Stimulated activated CD8-positive, alpha-beta memory T cell treated with anti-CD3 and anti-CD28 coated beads, Interleukin-7, amount 100 ng/mL, for 4 hours (primary cell): ENCODE measurements around the gene KCNB1.

Experiments used
- DNase-seq, 2 donors: peaks; one replicate each; pipeline ENCODE4 v3.0.0-alpha.2; 2020; ENCODE audit warnings: low read depth in 2 of 2

The KCNB1 gene

GRCh38 chr20:49354673-49355072, 127.8 kb downstream of the KCNB1 start:
- DNase-seq: no peak

GRCh38 chr20:49353348-49353747, 129.1 kb downstream of the KCNB1 start:
- no peak for DNase-seq

DNA sequence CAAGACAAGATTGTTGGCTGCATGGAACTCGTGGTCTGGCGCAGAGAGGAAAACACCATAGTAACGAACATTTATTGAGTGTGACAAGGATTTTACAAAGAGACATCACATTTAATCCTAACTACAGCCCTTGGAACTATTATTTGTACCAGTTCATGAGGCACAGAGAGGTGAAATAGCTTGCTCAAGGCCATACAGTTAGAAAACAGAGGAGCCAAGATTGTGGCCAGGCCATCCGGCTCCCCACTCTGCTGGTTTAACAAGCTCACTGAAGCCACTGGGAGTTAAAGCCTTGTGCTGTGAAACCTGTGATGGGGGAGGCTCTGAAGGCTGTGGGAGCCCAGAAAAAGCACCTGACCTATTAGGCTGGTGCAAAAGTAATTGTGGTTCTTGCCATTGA, 129.7 kb downstream of the KCNB1 start:
- no peak for DNase-seq

DNA sequence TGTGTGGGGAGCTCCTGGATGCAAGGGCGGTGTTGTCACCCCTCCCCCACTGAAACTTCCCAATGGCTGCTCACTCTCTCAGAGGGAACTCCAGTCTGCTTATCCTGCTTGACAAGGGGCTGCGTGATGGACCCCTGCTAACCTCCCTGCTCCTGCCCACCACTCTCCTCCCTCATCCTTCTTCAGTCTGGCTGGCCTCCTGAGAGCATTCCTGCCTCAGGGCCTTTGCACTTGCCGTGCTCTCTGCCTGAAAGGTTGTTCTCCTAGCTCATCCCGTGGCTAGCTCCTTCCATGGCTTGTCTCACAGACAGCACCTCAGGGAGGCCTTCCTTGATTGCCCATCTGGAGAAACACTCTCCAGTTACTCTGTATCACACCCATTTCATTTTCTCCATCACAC, 130.7 kb downstream of the KCNB1 start:
- DNase-seq: no peak

DNA sequence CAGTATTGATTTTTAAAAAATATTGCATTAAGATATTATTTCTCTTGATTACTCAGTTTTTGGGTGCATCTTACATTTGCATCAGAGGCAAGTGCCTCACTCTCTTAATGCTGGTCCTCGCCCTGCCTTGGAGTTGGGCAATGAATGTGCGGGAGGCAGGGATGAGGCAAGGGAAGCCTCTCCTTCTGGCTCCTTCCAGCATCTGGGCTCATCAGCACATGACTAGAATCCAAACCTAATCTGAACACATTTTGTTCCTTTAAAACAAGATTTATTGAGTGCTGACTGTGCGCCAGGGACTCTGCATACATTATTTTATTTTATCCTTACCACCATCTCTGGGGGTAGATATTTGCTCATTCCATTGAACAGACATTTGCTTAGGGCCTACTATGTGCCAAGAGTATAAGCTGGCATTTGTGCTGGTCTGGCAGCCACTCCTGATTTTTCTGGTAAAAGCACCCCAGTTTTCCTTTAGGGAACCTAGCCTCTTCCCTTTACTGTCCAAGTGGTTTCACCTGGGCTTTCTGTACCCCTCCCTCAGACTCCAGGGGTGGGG, 132.7 kb downstream of the KCNB1 start:
- DNase-seq: no peak

GRCh38 chr20:49349078-49349477, 133.4 kb downstream of the KCNB1 start:
- DNase-seq: no peak

- DNase-seq: no peak
Measured at GRCh38 chr20:49348563-49348962, 133.9 kb downstream of the KCNB1 start.

- no peak for DNase-seq
Measured at GRCh38 chr20:49347156-49347555, 135.3 kb downstream of the KCNB1 start.

GRCh38 chr20:49346682-49347081, 135.8 kb downstream of the KCNB1 start:
- DNase-seq: no peak

- DNase-seq: no peak
Measured at GRCh38 chr20:49345524-49345923, 136.9 kb downstream of the KCNB1 start.

- no peak for DNase-seq
Measured at GRCh38 chr20:49344975-49345374, 137.5 kb downstream of the KCNB1 start.

- DNase-seq: no peak
Measured at GRCh38 chr20:49344140-49344539, 138.3 kb downstream of the KCNB1 start.

DNA sequence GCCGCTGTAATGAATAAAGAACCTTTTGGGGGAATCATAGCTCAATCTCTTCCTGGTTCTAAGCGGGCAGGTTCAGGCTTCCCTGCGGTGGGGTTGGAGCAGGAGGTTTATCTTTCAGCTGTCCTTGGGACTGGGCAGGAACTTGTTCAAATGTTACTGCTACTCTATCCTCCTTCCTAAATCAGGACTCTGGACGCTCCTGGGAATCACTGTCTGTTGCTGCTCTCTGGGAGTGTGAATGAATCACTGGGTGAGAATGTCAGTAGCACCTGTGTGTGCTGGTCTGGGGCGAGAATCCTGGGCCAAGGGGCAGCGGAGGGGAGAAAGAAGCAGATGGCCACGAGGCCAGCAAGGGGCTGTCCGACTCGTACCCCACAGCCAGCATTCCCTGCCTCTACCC, 139.2 kb downstream of the KCNB1 start:
- no peak for DNase-seq

DNA sequence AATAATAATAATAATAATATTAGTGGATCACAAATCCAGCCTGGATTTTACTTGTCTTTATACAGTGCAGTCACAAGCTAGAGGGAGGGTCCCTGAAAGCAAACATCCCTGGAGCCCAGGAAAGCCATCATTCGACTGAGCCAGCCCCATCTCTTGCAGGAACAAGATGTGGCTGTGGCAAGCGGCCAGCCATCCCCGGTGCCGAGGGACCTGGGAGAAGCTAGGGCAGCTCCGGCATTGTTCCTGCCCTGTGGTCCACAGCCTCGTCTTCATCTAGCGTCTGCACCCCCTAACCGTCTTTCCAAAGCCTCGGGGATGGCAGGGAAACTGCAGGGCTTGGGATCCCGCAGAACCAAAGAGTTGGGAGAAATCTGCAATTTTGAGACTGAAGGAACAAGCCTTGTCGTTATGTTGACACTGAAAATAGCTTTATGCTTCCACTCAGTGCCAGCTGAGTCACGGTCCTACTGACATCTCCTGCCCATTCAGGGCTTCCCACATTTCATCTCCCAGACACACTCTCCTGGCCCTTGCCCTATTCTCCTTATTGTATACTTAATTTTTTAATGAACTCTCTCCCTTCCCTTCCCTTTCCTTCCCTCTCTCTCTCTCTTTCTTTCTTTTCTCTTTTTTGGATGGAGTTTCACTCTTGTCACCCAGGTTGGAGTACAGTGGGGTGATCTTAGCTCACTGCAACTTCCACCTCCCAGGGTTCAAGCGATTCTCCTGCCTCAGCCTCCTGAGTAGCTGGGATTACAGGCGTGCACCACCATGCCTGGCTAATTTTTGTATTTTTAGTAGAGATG, 142.1 kb downstream of the KCNB1 start:
- DNase-seq: no peak

GRCh38 chr20:49339123-49339522, 143.3 kb downstream of the KCNB1 start:
- DNase-seq: no peak

DNA sequence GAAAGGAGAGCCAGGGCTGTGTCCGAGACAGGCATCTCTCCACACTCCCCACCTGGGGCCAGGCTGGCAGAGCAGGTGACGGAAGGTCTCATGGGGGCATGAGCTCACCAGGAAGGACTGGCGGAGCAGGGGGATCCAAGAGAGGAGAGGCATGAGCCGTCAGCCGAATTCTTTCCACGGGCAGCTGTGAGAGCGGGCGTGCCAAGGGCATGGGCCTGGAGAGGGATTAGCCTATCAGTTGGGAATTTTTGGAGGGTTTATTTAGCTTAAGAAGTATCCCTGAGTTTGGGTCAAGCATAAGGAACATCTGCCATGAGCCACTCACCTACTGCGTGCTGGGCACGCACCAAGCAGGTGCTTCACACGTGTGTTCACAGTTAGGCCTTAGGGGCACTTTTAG, 144.4 kb downstream of the KCNB1 start:
- no peak for DNase-seq

DNA sequence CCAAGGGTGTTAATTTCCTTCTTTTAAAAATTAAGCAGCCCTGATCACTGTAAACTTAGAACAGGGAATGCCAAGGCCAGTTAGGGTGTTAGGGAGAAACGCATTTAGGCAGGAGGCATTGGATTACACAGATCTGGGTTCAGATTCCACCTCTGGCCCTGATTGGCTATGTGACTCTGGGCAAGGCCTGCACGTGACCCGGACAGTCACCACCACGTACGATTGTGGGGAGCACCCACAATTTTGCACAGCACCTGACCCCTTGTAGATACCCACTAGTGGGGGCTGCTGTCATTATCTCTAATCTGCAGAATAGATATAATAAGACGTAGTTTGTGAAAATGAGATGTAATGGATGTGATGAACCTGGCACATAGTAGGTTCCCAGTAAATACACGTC, 145.1 kb downstream of the KCNB1 start:
- no peak for DNase-seq

GRCh38 chr20:49336786-49337185, 145.7 kb downstream of the KCNB1 start:
- DNase-seq: no peak

- DNase-seq: no peak
Measured at GRCh38 chr20:49335476-49335875, 147.0 kb downstream of the KCNB1 start.

DNA sequence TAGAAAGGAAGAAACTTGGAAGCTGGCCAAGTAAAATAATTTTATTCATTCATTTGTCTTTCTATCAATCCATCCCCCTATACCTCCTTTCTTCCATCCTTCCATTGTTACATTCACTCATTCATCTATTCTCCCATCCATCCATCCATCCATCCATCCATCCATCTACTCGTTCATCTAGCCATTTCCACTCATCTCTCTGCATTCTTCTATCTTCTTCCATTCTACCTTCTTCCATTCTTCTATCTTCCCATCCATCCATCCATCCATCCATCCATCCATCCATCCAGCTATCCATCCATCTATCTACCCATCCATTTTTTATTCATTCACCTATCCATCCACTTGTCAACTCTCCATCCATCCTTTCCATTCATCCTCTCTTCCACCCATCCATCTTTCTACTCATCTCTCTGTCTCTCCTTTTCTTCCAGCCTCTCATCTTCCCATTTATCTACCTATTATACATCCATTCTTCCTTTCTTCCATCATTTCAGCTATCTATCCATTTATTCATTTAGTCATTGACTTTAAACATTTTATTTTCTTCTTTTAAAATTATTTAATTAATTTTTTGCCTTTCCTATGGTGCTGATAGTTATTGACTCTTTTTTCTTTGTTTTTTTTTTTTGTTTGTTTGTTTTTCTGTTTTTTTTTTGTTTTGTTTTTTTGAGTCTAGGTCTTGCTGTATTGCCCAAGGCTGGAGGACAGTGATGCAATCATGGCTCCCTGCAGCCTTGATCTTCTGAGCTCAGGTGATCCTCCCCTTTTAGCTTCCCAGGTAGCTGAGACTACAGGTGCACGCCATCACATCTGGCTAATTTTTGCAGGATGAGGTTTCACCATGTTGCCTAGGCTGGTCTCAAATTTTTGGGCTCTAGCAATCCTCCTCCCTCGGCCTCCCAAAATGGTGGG, 151.5 kb downstream of the KCNB1 start:
- DNase-seq: no peak

GRCh38 chr20:49328790-49329189, 153.7 kb downstream of the KCNB1 start:
- no peak for DNase-seq

DNA sequence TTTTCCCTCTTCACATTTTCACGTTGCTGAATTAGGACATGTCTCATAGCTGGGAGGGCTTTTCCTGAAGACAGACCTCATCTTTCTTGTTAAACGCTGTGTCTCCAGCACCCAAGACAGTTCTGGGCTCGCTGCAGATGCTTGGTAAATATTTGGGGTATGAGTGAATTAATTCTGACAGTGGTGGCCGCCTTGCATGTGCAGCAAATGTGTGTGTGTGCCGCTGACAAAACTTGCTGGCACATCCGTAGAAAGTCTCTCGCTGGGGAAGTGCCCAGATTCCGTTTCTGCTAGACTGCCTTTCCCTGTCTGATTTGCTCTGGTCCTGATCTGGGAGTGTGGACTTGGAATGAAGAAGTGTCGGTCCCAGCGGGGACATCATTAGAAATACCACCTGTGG, 156.4 kb downstream of the KCNB1 start:
- no peak for DNase-seq

- no peak for DNase-seq
Measured at GRCh38 chr20:49324306-49324705, 158.2 kb downstream of the KCNB1 start.
